Skin of body (tissue), 2 donors: Measurements from ENCODE around the gene SNX8. TPM values are rescaled to one million over a fixed set of nuclear protein-coding genes. Genes with fewer than 3 reads are reported as not detected.

ENCODE experiments used
- DNase-seq: peaks from one replicate; lab custom pipeline; 2025; lab: John Stamatoyannopoulos, UW
- total RNA-seq: library from RNA; depleted of rRNA; stranded (reverse); fragments of >200 nt; gene quantifications from one replicate; pipeline ENCODE4 v1.2.3, GENCODE V29; 2014

SNX8 gene
- total RNA-seq, 1 donor from 2014 or later, result 15.1 TPM

DNA sequence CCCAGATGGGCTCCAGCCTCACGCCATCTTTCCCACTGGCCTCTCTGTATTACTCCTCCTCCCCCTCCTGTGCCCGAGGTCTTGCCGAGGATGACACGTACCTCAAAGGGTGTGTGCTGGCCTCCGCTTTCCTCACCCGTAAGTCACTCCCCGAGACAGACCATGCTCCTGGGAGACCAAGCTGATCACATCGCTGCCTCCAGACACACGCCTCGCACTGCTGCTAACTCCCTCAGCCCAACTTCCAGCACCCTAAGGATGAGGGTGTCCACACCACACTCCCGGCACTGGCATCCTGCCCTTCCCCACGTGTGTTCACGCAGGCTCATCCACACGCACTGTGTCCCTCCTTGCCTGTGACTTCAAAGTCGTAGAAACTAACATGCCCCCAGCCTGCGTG is 105.5 kb downstream of the SNX8 start:
- no peak for DNase-seq

DNA sequence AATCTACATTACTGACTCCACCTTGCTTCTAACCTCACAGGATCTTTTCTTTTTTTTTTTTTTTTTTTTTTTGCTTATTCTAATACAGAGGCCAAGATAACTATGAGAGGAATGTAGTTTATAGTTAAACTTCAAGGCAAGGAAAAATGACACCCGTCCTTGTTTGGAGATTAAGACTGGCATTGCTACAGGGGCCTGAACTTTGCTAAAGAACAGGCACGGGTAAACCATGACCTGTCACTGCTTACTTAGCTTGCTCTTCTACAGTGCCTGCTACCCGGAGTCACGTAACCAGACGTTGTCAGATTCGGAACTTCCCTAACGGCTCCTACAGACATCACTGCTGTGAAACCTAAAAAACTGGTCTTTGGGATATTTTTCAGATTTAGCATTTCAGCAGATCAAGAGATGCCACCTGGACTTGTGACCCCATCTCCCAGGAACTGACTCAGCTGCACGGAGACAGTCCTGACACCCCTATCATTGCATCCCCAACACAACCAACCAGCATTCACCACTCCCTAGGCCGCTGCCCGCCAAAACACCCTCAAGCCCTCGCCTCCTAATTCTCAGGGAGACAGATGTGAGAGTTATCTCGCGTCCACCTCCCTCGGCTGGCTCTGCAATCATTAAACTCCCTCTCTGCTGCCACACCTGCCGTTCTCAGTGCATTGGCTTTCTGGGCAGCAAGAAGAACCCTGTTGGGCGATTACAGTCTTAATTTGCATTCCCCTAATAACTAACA is 109.0 kb downstream of the SNX8 start:
- no peak for DNase-seq

DNA sequence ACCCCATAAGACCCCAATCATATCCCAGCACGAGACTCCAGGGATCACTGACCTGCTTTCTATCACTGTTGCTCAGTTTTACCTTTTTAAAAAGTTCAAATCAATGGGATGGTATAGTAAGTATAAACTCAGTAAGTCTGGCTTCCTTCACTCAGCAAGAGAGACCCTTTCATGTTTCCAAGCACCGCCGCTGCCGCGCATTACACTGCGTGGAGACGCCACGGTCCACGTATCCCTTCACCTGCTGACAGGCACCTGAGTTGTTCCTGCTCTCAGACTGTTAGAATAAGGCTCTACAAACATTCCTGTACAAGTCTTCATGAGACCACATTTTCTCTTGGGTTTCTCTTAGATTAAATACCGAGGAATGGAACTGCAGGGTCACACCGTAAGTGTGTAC is 109.8 kb downstream of the SNX8 start:
- no peak for DNase-seq

DNA sequence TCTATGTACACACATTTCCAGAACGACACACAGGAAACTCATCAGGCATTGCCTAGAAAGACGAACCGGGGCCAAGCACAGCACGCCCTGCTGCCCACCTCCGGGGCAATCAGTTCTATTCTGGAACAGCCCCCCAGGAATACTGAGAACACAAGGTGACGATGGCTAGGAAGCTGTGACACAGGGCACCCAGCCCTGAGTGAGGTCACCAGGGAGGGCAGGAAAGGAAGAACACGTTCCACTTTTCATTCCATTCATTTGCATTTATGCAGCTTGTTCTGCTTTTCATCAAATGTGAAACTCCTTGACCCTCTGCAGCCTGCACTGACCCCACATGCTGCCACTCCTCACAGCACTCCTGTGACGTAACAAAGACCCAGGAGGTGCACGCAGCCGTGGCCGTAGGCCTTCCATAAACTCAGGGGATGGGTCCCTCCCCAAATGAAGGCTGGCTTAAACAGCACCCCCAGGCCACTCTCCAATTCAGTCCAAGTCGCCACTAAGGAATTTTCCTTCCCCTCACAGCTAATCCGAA is 110.4 kb downstream of the SNX8 start:
- no peak for DNase-seq

DNA sequence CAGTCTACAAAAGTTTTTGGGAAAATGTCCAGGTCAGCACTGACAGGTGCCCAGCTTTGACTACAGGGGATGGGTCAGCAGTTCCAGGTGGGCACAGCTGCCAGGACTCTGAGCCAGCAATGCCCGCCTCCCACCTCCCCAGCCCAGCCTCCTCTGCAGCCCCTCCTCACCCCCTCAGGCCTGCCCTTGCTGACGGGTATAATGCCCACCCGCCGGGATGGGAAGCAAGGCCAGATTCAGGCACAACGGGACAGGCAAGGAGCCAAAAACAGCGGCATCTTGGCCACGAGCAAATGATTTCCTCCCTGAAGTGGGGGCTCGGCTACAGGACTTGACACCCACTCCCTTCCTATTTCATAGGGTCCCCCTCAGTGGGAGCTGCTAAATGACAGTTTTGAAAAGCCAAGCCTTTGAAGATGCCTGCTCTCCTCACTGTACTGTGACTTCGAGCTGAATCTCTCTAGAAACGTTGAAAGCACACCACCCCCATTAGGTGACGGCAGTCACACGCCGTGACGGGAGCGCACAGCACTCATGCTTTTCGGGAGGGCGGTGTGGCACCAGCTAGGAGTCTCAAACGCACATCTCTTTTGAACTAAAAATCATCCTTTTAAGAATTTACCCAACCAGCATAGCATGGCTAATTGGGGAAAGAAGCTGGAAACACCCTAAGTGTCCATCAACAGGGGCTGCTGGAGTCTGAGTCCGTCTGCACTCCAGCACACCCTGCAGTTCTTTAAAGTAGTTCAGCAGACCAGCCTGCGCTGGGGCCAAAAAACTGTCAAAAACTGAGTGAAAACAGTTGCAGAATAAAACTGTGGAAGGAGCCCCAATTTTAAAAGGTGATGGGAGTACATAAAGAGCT is 111.1 kb downstream of the SNX8 start:
- no peak for DNase-seq

DNA sequence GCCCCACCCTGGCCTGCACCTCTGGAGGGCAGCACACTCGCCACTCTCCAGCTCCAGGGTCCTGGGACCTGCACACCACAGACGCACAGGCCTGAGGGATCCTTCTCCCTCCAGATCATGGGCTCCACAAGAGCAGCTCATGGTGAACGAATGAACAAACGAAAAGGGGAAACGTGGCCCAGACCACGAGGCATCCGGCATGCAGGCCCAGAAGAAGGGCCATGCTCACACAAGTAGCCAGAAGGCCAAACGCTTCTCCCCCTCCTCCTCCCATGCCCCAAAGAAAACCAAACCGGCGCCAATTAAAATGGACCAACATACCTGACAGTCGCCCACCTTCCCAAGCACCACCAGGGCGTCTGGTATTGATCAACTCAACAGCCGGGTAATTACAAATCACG is 111.9 kb downstream of the SNX8 start:
- DNase-seq, result no peak

Other genes with a start within 250 kb of the SNX8 start
- 28.5 TPM for gene MAD1L1, start 81.5 kb downstream of the SNX8 start, total RNA-seq
- 12.4 TPM for gene MRM2, start 72.2 kb downstream of the SNX8 start, total RNA-seq
- 18.8 TPM for gene NUDT1, start 72.2 kb downstream of the SNX8 start, total RNA-seq
- gene EIF3B, start 40.4 kb upstream of the SNX8 start, total RNA-seq, result 108 TPM
- 3.7 TPM for gene CHST12, start 89.2 kb upstream of the SNX8 start, total RNA-seq
- not detected for gene GRIFIN, start 162.0 kb upstream of the SNX8 start, total RNA-seq
- gene LFNG, start 205.3 kb upstream of the SNX8 start, total RNA-seq, result 27.0 TPM
- gene BRAT1, start 241.1 kb upstream of the SNX8 start, total RNA-seq, result 17.4 TPM
- 8.0 TPM for gene IQCE, start 244.5 kb upstream of the SNX8 start, total RNA-seq